Measurements from ENCODE around the gene P2RY2. TPM values are rescaled to one million over a fixed set of nuclear protein-coding genes. Genes with fewer than 3 reads are reported as not detected.

Gene P2RY2
- total and polyA plus RNA-seq, 9 of the 15 experiments (the other 6 are each of a cell fraction or from before 2014, with no cell fraction given), result not detected

- DNase-seq (ENCODE audit: extremely low read depth in 1 of 4, low spot score in 3 of 4) (no peak), FAIRE-seq (no peak), ATAC-seq (no peak)
- Histone ChIP-seq H3K4me1 (replicated peaks in 1 of 2; ENCODE audit: control insufficient read depth in 2 of 2, insufficient read depth in 2 of 2, low read length in 2 of 2) (peaks cover under 1 to 4% of the 10 kb centered on the region in 2 experiments; a peak in 2 of 5 replicates), H3K9me3 (replicated peaks; ENCODE audit: control insufficient read depth, insufficient read depth, low read depth, low read length) (no peaks in the 10 kb centered on the region), H3K36me3 (ENCODE audit: control insufficient read depth, insufficient read depth, low read length) (no peaks in the 10 kb centered on the region), H3K27ac (ENCODE audit: extremely low read depth, low read depth, low read length) (no peak overlapping the region), H3K4me3 (no peak overlapping the region), H4K20me1 (replicated peaks; ENCODE audit: control insufficient read depth, insufficient read depth, low read length) (no peaks in the 10 kb centered on the region), H3K27me3 (ENCODE audit: control insufficient read depth in 2 of 2, insufficient read depth in 2 of 2, low read length in 2 of 2) (no peaks in the 10 kb centered on the region), H3K9me1 (ENCODE audit: control insufficient read depth, insufficient read depth, low read length) (no peaks in the 10 kb centered on the region), H3K4me2 (ENCODE audit: insufficient read depth, low read length) (no peak overlapping the region), H3K9ac (ENCODE audit: insufficient read depth in 1 of 2, low read depth in 2 of 2, low read length in 2 of 2) (no peak overlapping the region), H2AFZ (ENCODE audit: low read depth, low read length) (no peak overlapping the region), H3K79me2 (ENCODE audit: control insufficient read depth, insufficient read depth, low read length) (no peaks in the 10 kb centered on the region)
- no peak for TF ChIP-seq TFE3 (CRISPR knock-in tag; IDR thresholded peaks at IDR 0.05)
- no peak for TF ChIP-seq GTF2B (IDR thresholded peaks at IDR 0.05; ENCODE audit: extremely low read depth, insufficient read length)
- TF ChIP-seq NBN (IDR thresholded peaks at IDR 0.05; ENCODE audit: low read depth), result no peak
- no peak for TF ChIP-seq AFF1 (IDR thresholded peaks at IDR 0.05; ENCODE audit: low read depth in 1 of 2, partially characterized antibody in 2 of 2)
- in situ Hi-C loops (cut with MboI) (loop anchor here (5.0 kb wide), 1 partner anchor 345 kb away; no protein-coding TSS in a partner anchor), intact Hi-C loops (cut with micrococcal nuclease) (loop anchor here (5.0 kb wide), 1 partner anchor 590 kb away; no protein-coding TSS in a partner anchor)
- BruUV-seq (replicated peaks), result no TSS peak
- WGBS (ENCODE audit: insufficient coverage, low coverage, missing lambda C conversion rate), result 12% methylated on average over 3 of the region's 3 CpGs
- ChIA-PET CTCF (ENCODE audit: low intra/inter-chr PET ratio) (interaction anchor here (1.9 to 4.3 kb wide), 2 partner anchors 253 to 345 kb away, joined by 16 to 47 read pairs; no protein-coding TSS in a partner anchor), POLR2A (interaction anchor here (1.1 kb wide), 1 partner anchor 13 kb away, joined by 3 read pairs; no protein-coding TSS in a partner anchor)
Measured at GRCh38 chr11:73177380-73177777, 40.7 kb upstream of the P2RY2 start.

Measured in K562 (cell line).